Activated CD4-positive, alpha-beta T cell treated with anti-CD3 and anti-CD28 coated beads, Interleukin-10, Interleukin-2, amounts not matched to agents 100 ng/mL and 50 ng/mL, durations not matched to agents 16 hours and 8 hours (primary cell): Measurements from ENCODE around the gene DIS3L.
"Not testable (repeated sequence)": the region's sequence is repeated elsewhere in the genome, so short reads cannot be mapped to it uniquely, and the experiment has no call there.

Source experiments
- DNase-seq: peaks from one replicate; pipeline ENCODE4 v3.0.0-alpha.2; 2020

The DIS3L gene

GRCh38 chr15:66293419-66294156 is at the start of gene DIS3L:
DIS3L (plus strand) TSS chr15:66293568; CDS start chr15:66293597, 29 bp downstream.
- peak; percentile 77 for DNase-seq

- not testable (repeated sequence) for DNase-seq
These were observed 47.5 kb upstream of the DIS3L start for GRCh38 chr15:66245832-66246231.

- no peak for DNase-seq
These were observed 46.4 kb upstream of the DIS3L start for GRCh38 chr15:66246937-66247336.

- DNase-seq = no peak
These were observed 43.7 kb upstream of the DIS3L start for GRCh38 chr15:66249605-66250174.

- DNase-seq = no peak
These were observed 42.1 kb upstream of the DIS3L start for GRCh38 chr15:66251065-66251789.

GRCh38 chr15:66251790-66252684 is 41.3 kb upstream of the DIS3L start:
- DNase-seq = peak; percentile 50

- peak; percentile 18 for DNase-seq
These were observed 40.5 kb upstream of the DIS3L start for GRCh38 chr15:66252685-66253417.

GRCh38 chr15:66253418-66254088 is 39.8 kb upstream of the DIS3L start, which contains the start of gene MEGF11:
MEGF11 (minus strand) TSS chr15:66253750; CDS start chr15:66128403, 125,347 bp downstream.
- DNase-seq = no peak

GRCh38 chr15:66254089-66254950 is 39.0 kb upstream of the DIS3L start:
- DNase-seq = no peak

GRCh38 chr15:66254951-66255676 is 38.3 kb upstream of the DIS3L start:
- no peak for DNase-seq

GRCh38 chr15:66256692-66257091 is 36.7 kb upstream of the DIS3L start:
- no peak for DNase-seq

GRCh38 chr15:66261056-66261455 is 32.3 kb upstream of the DIS3L start:
- DNase-seq = no peak

GRCh38 chr15:66262837-66263236 is 30.5 kb upstream of the DIS3L start:
- DNase-seq = not testable (repeated sequence)

- no peak for DNase-seq
These were observed 28.4 kb upstream of the DIS3L start for GRCh38 chr15:66264859-66265513.

GRCh38 chr15:66269326-66270090 is 23.9 kb upstream of the DIS3L start:
- DNase-seq = no peak

- no peak for DNase-seq
These were observed 22.4 kb upstream of the DIS3L start for GRCh38 chr15:66270932-66271331.

- DNase-seq = no peak
These were observed 18.0 kb upstream of the DIS3L start for GRCh38 chr15:66275352-66275751.

- DNase-seq = no peak
These were observed 16.8 kb upstream of the DIS3L start for GRCh38 chr15:66276546-66276945.
